Keratinocyte (primary cell): ENCODE measurements around the gene USP33. TPM values are rescaled to one million over a fixed set of nuclear protein-coding genes. Genes with fewer than 3 reads are reported as not detected.

Experiments
- DNase-seq: peaks from one replicate; pipeline ENCODE4 v3.0.0-alpha.2; 2011; ENCODE audit warnings: low read depth, missing footprints, low spot score
- FAIRE-seq: peaks from 2 replicates; lab custom pipeline; 2011; peaks lifted over from hg19 to GRCh38; lab: Jason Lieb, UNC
- H2AFZ ChIP-seq: 2 replicates; pipeline ENCODE4 v1.6.0; 2012; ENCODE audit warnings: low read length, control low read depth, inconsistent platforms; ENCODE audit not compliant: control insufficient read depth
- H3K27ac ChIP-seq: 2 replicates; pipeline ENCODE4 v1.5.1; 2011; ENCODE audit warnings: low read length; ENCODE audit not compliant: control insufficient read depth, insufficient read depth
- H3K27me3 ChIP-seq: 3 replicates; pipeline ENCODE4 v1.6.0; 2011; ENCODE audit warnings: low read length; ENCODE audit not compliant: control insufficient read depth, insufficient read depth; ENCODE audit errors: extremely low read depth
- H3K36me3 ChIP-seq, 2 experiments: 2 replicates in 1 of 2; 3 replicates in 1 of 2; pipeline ENCODE4 v1.5.1; 2011; ENCODE audit warnings: low read length in 2 of 2, mild to moderate bottlenecking in 1 of 2; ENCODE audit not compliant: control insufficient read depth in 2 of 2, insufficient read depth in 2 of 2; ENCODE audit errors: extremely low read depth in 1 of 2
- H3K4me1 ChIP-seq: 3 replicates; pipeline ENCODE4 v1.5.1; 2011; ENCODE audit warnings: low read length; ENCODE audit not compliant: control insufficient read depth, insufficient read depth; ENCODE audit errors: extremely low read depth
- H3K4me2 ChIP-seq: 3 replicates; pipeline ENCODE4 v1.6.0; 2011; ENCODE audit warnings: low read depth, low read length; ENCODE audit not compliant: control insufficient read depth, insufficient read depth; ENCODE audit errors: extremely low read depth
- H3K4me3 ChIP-seq, 3 experiments: fragments of 200-600 bp in 1 of 3; sonication (generic) in 1 of 3; 2 replicates in 2 of 3; 3 replicates in 1 of 3; pipeline ENCODE4 v1.5.1; 2011 to 2016; ENCODE audit warnings: low read length in 3 of 3, mild to moderate bottlenecking in 3 of 3, control low read depth in 2 of 3, inconsistent platforms in 1 of 3, low read depth in 1 of 3, mixed read lengths in 1 of 3, mixed run types in 1 of 3, moderate library complexity in 1 of 3; ENCODE audit not compliant: control insufficient read depth in 2 of 3, insufficient read depth in 2 of 3; ENCODE audit errors: extremely low read depth in 1 of 3
- H3K79me2 ChIP-seq: 2 replicates; pipeline ENCODE4 v1.6.0; 2012; ENCODE audit warnings: low read length; ENCODE audit not compliant: control insufficient read depth, insufficient read depth
- H3K9ac ChIP-seq: 3 replicates; pipeline ENCODE4 v1.6.0; 2011; ENCODE audit warnings: low read length; ENCODE audit not compliant: control insufficient read depth, insufficient read depth; ENCODE audit errors: extremely low read depth
- H3K9me1 ChIP-seq: 3 replicates; pipeline ENCODE4 v1.6.0; 2011; ENCODE audit warnings: low read length; ENCODE audit not compliant: control insufficient read depth, insufficient read depth; ENCODE audit errors: extremely low read depth
- H3K9me3 ChIP-seq: 2 replicates; pipeline ENCODE4 v1.5.1; 2012; ENCODE audit warnings: low read depth, low read length; ENCODE audit not compliant: control insufficient read depth
- H4K20me1 ChIP-seq: 3 replicates; pipeline ENCODE4 v1.6.0; 2011; ENCODE audit warnings: low read length; ENCODE audit not compliant: control insufficient read depth, insufficient read depth; ENCODE audit errors: extremely low read depth
- CTCF ChIP-seq, 3 experiments: IDR thresholded peaks in 1 of 3; conservative IDR thresholded peaks in 1 of 3; optimal IDR thresholded peaks in 1 of 3; 2 replicates in 2 of 3; 3 replicates in 1 of 3; pipeline versions ENCODE3 to v1.5.1; 2011; ENCODE audit warnings: low read length in 3 of 3, mild to moderate bottlenecking in 3 of 3, moderate library complexity in 2 of 3, control low read depth in 1 of 3, inconsistent platforms in 1 of 3; ENCODE audit not compliant: insufficient read depth in 2 of 3; ENCODE audit errors: extremely low read depth in 1 of 3
- EZH2 ChIP-seq: IDR thresholded peaks from one replicate; pipeline ENCODE4 v1.6.1; 2012; ENCODE audit warnings: inconsistent platforms, mild to moderate bottlenecking, low read length, moderate library complexity
- dilution Hi-C: fragments of 300-500 bp; cut with MboI; formaldehyde crosslinking; loops from one replicate; pipeline ENCODE4 v1.7.0; 2020; ENCODE audit warnings: low sequenced_read_pairs; ENCODE audit not compliant: extremely low pct_ligation_motif_present
- polyA plus RNA-seq, 5 experiments: library from polyadenylated mRNA; depleted of rRNA in 3 of 5; stranded (reverse) in 3 of 5; stranded (forward) in 1 of 5; unstranded in 1 of 5; fragments of >200 nt; gene quantifications; 1 replicate in 1 of 5; 2 replicates in 3 of 5; 3 replicates in 1 of 5; pipeline versions ENCODE4 v1.2.1 to v1.2.3, GENCODE V29; 2011 to 2012; ENCODE audit warnings: missing spikeins in 2 of 5, low read depth in 1 of 5, low replicate concordance in 1 of 5

Gene USP33
- polyA plus RNA-seq, 1 donor (not counting 4 experiments of a cell fraction or from before 2014, with no cell fraction given): 52.0 TPM

GRCh38 chr1:77652970-77653516 is 106.6 kb downstream of the USP33 start:
- no peak for FAIRE-seq
- peaks cover 5% of the 10 kb centered on the region for H4K20me1 ChIP-seq
- H3K4me2 ChIP-seq: no peak overlapping the region
- no peak for DNase-seq
- no peak overlapping the region for H3K4me3 ChIP-seq
- H3K4me1 ChIP-seq: no peaks in the 10 kb centered on the region
- no peaks in the 10 kb centered on the region for H3K27me3 ChIP-seq
- TF ChIP-seq EZH2: no peak
- TF ChIP-seq CTCF (optimal IDR thresholded peaks at IDR 0.05 in 1 of 3, IDR thresholded peaks at IDR 0.05 in 1 of 3, conservative IDR thresholded peaks at IDR 0.05 in 1 of 3; ENCODE audit: extremely low read depth in 1 of 3, insufficient read depth in 2 of 3, low read length in 3 of 3): no peak
- peaks cover 94% of the 10 kb centered on the region for H3K79me2 ChIP-seq
- dilution Hi-C loops: no loop called here
- H3K9me3 ChIP-seq: no peaks in the 10 kb centered on the region
- H3K9me1 ChIP-seq: no peaks in the 10 kb centered on the region
- no peak overlapping the region for H3K9ac ChIP-seq
- no peak overlapping the region for H2AFZ ChIP-seq
- H3K27ac ChIP-seq: no peak overlapping the region
- H3K36me3 ChIP-seq: no peaks in the 10 kb centered on the region

DNA sequence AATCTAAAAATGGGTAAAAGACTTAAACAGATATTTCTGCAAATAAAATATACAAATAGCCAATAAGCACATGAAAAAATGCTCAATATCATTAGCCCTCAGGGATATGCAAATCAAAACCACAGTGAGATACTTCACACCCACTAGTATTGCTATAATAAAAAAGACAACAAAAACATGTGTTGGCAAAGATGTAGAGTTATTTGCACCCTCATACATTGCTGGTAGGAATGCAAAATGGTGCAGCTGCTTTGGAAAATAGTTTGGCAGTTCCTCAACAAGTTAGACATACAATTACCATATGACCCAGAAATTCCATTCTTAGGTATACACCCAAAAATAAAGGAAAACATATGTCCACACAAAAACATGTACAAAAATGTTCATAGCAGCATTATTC is 107.4 kb downstream of the USP33 start:
- H3K9me3 ChIP-seq: no peaks in the 10 kb centered on the region
- no peaks in the 10 kb centered on the region for H3K36me3 ChIP-seq
- H3K9me1 ChIP-seq: no peaks in the 10 kb centered on the region
- TF ChIP-seq CTCF (optimal IDR thresholded peaks at IDR 0.05 in 1 of 3, IDR thresholded peaks at IDR 0.05 in 1 of 3, conservative IDR thresholded peaks at IDR 0.05 in 1 of 3; ENCODE audit: extremely low read depth in 1 of 3, insufficient read depth in 2 of 3, low read length in 3 of 3) (no peak), EZH2 (no peak)
- FAIRE-seq: no peak
- dilution Hi-C loops: no loop called here
- DNase-seq: no peak
- H3K79me2 ChIP-seq: peaks cover 93% of the 10 kb centered on the region
- H2AFZ ChIP-seq: no peak overlapping the region
- H3K4me3 ChIP-seq: no peak overlapping the region
- no peak overlapping the region for H3K4me2 ChIP-seq
- peaks cover 5% of the 10 kb centered on the region for H4K20me1 ChIP-seq
- no peaks in the 10 kb centered on the region for H3K27me3 ChIP-seq
- no peak overlapping the region for H3K9ac ChIP-seq
- no peaks in the 10 kb centered on the region for H3K4me1 ChIP-seq
- H3K27ac ChIP-seq: no peak overlapping the region
